CD4-positive, alpha-beta T cell treated with Interleukin-15 for 1 hour (primary cell): ENCODE results near the gene POLR2L.
A peak's percentile ranks its signal among the peaks of the same experiment; 100 is the strongest.

Source experiments
- DNase-seq: peaks from one replicate; pipeline ENCODE4 v3.0.0-alpha.2; 2020

The POLR2L gene

DNA sequence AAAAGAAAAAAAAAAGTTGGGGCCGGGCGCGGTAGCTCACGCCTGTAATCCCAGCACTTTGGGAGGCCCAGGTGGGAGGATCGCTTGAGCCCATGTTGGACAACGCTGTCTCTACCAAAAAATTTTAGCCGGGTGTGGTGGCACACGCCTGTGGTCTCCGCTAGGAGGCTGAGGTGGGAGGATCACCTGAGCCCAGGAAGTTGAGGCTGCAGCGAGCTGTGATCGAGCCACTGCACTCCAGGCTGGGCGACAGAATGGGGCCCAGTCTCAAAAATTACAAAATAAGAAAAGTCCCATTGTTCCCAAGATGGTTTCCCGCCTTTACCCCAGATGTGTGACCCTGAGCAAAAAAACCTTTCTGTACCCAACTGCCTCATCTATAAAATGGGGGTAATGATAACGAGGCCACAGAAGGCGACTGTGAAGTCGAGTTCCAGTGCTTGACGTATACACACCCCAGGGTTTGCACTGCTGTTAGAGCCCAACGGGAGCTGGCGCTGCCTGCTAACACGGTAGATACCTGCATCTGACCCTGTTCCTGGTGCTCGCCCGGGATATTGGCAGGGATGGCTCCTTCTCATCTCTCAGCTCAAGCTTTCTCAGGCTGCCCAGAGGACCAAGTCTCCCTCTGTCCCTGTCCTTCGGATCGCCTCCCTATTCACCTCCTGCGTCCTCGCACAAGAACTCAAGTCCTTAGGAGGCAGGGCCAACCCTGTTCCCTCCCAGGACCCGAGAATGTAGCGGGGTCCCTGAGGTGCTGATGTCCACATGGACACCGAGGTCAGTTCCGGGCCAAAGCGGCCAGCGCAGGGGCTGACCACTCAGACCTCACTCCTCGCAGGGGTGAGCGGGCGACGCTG lies 33.7 kb downstream of the POLR2L start:
- DNase-seq: no peak

DNA sequence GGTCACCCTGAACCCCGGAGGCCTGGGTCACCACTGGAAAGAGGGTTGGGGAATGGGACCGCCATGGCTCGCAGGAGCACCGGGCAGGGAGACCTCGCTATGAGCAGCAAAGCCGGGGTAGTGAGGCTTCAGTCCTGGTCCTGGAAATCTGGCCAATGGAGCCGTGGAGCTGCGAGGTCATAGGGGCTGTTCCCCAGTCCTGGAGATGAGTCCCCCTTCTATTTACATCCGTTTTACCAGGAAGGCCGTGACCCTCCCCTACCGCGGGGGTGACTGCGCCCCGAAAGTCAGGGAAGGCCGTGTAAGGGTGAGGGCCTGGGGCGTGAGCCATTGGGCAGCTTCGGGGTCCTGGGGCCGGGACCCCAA lies 37.7 kb downstream of the POLR2L start:
- DNase-seq: no peak

DNA sequence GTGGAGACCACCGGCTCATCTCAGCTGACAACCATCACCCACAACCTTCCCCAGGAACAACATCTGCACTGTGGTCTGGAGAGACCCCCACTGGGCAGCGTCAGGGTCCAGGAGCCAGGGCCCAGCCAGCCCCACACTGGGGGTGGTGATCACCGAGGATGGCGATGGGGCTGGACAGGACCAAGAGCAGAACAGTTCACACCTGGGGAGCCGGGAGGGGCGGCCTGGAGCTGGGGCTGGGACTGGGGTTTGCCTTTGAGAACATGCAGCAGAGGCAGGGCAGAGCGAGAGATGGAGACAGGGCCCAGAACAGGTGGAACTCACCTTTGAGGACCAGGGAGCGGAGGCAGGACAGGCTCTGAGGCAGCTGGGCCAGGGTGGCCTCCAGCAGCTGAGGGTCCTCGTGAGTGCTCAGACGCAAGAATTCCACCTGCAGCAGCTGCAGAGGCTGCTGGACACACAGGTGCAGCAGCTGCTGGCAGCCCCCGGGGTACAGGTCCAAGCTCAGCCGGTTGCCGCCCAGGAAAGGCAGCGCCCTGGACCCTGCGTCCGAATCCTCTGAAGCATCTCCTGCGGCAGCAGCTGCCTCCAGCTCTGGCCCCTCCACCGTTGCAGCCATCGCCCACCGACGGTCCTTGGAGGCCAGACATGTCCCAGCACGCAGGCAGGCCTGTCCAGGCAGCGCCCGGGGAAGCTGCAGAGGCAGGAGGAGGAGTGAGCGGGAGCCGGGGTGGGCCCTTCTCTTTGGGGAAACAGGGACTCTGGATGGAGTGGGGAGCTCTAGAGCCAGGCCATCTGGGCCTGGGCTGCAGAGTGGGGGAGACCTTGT lies 38.3 kb downstream of the POLR2L start:
- DNase-seq: no peak

DNA sequence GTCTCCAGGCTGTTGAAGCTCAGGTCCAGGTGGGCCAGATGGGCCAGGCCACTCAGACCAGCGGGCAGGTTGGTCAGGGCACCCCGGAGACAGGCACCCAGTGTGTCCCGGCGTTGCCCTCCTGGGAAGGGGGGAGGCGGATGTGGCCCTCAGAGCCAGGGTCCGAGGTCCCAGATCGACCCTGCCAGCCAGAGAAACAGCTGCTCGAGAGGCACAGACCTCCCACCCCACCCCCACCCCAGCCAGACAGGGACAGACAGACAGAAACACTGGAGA lies 38.9 kb downstream of the POLR2L start:
- no peak for DNase-seq

DNA sequence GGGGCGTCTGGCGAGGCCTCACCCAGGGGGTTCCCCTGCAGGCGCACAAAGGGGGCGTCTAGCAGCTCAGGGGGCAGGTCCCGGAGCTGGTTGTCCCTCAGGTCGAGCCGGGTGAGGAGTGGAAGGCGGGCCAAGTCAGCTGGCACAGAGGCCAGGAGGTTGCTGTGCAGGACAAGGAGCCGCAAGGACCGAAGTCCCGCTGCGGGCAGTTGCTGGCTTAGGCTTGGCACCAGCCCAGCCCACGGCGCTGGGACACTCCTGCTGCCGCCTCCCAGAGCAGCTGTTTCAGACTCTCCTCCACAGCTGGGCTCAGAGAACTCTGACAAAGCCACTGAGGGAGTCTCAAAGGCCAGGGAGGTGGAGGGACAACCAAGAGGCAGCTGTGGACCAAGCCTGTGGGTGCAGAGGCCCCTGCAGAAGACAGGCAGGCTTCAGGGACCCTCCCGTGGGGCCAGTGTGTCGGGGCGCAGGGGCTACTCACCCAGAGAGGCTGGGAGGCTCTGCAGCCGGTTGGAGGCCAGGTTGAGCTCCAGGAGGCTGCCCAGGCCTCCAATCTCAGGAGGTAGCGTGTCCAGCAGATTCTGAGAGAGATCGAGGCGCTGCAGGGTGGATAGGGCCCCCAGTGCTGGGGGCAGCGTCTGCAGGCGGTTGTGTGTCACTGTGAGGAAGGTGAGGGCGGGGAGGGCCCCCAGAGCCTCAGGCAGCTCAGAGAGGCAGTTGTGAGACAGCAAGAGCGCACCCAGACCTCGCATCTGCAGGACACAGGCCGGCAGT lies 39.4 kb downstream of the POLR2L start:
- DNase-seq: no peak

DNA sequence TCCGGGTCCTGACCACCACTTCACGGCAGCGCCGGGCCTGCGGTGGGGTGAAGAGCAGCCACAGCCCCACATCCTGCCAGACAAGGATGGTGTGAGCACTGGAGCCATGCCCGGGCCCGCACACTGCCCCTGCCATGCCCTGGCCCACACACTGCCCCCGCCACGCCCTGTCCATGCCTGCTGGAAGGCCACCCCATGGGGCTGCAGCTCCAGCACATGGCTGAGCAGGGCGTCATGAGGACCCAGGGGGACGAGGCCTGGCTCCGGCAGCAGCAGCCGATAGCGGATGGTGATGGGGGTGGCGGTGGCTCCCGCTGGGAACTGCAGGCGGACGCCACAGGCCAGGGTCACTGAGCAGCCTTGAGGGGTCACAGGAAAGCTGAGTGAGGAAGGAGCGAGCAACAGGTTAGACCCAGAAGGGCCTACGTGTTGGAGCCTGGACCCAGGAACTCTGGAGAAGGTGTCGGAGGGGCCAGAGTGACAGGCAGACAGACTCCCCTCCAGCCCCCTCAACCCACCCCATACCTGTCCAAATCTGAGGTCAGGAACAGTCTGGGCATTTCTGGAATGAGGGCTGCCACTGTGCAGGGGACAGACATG lies 40.2 kb downstream of the POLR2L start:
- DNase-seq: no peak

DNA sequence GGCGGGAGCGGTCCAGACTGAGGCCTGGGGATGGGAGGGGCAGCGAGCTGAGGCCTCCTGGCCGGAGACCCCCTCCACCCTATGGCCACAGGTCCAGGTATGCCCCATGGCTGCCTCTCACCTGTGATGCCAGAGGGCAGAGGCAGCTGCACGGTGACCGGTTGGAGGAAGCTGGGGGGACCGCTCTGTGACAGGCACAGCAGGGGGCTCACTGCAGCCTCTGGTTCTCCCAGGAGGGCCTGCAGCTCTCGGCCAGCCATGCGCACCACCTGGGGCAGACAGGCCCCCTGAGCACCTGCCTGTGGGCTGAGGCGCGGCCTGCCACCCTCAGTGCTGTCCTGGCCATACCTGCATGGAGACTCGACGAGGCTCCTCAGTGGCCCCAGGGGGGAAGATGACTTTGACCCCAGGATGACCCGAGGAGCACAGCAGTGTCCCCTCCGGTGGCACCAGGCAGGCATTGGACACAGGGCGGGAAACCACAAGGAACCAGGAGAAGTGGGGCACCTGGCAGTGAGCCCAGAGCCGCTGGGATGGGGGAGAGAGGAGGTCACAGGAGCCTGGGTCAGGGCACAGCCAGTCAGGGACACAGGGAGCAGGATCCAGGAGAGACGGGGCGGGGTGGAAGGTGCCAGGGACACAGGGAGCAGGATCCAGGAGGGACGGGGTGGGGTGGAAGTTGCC lies 41.1 kb downstream of the POLR2L start:
- DNase-seq: no peak

DNA sequence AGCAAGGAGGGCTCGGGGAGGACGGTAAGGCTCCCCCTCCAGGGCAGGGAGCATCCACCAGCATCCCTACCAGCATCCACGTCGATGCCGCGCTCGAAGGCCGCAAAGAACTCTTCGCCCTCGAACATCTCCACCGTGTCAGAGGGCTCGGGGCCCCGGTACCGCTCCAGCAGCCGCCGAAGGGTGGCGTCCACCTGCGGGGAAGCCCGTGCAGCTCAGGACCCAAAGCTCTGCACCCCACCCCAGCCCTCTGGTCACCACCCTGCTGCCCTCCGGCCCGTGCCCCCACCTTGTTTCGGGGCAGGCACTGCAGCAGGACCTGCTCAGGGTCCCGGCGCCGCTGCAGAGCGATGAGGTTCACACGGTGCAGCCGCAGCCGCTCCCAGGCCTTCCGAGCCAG lies 41.9 kb downstream of the POLR2L start:
- no peak for DNase-seq

DNA sequence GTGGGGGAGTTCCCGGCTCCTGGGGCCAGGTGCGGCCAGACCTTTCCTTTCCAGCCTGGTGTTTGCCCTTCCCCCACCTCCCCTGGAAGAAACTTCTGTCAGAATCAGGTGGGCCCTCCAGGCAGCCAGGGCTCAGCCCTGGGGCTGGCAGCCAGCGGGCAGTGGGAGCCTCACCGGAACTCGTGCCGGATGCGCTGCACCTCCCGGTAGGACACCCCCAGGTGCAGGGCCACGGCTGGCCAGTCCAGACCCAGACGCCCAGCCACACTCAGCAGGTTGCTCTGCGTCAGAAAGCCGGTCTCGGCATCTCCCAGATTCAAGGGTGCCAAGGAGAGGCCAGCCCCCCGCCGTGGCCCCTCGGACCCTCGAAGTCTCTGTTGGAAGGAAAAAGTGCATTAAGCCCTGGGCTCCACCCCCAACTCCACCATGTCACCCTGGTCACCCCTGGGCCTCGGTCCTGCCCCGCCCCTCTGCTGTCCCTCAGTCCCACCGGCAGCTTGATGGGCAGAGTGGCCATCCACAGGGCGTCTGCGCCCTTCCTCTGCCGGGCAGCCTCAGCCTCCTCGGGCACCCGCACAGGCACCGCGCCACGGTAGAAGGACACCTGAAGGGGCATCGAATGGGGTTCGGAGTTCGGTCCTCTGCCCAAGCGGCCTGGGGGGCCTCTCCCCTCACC lies 42.5 kb downstream of the POLR2L start:
- no peak for DNase-seq

DNA sequence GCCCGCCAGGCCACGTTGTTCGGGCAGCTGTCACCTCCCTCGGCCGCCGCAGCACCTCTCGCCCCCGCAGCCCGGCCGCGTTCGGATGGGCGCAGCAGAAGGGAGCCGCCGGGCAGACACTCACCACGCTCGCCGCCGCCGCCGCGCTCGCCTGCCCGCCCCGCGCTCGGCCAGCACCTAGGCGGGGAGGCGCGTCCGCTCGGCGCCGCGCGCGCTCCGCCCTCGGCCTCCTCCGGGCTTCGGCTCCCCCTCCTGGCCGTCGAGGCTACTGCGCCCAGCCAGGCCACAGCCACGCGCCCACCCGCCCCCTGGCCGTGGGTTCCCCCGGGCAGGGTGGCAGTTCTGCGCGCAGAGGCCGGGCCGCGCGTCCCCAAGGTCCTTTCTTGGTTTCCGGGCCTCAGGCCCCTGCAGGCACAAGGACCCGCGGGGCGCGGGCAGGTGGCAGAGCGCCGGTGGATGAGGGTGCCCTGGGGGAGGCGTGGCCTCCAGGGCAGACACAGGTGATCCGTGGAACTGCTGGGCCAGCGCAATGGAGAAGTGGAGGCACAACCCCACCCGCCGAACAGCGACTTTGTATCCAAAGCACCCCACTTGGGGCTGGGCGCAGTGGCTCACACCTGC lies 44.1 kb downstream of the POLR2L start, which contains the start of gene SLC25A22:
TSS of gene SLC25A22 (minus strand) at position 189 of the 621 bp plus-strand sequence. CDS start 3,275 bp downstream, outside the sequence.
- DNase-seq: peak; percentile 75

DNA sequence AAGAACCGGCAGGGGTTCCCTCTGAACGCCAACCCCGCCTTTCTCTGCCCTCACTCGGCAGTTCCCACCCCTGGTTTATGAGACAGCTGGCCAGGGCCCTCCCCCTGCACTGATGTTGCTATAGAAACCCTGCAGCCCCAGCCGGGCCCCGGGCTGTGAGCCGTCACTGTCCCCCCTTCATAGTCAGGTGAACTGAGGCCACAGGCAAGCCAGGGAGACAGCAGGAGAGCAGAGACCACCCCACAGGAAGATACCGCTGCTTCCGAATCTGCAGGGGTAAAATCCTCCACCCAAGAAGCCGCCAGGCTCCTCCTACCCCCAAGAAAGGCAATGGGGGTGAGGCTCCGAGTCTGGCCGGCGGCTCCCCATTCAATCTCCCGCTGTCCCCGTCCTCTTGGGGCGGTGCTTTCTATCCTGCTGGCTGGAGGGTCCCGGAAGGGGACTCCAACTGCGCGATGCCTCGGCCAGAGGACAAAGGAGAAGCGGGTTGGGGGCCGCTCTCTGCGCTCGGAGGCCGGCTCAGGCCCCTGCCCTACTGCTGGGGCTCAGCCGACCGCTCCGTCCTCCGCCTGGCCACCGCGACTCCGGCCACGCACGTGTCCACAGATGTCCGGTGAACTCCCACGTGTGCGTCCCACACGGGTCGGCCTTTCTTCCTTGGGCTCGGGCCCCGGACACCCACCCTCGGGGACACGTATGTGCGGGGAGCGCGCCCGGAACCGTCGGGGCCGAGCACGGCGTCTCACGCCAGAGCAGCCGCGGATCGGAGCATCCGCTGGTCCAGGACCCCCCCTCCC lies 44.8 kb downstream of the POLR2L start:
- DNase-seq: peak; percentile 87

DNA sequence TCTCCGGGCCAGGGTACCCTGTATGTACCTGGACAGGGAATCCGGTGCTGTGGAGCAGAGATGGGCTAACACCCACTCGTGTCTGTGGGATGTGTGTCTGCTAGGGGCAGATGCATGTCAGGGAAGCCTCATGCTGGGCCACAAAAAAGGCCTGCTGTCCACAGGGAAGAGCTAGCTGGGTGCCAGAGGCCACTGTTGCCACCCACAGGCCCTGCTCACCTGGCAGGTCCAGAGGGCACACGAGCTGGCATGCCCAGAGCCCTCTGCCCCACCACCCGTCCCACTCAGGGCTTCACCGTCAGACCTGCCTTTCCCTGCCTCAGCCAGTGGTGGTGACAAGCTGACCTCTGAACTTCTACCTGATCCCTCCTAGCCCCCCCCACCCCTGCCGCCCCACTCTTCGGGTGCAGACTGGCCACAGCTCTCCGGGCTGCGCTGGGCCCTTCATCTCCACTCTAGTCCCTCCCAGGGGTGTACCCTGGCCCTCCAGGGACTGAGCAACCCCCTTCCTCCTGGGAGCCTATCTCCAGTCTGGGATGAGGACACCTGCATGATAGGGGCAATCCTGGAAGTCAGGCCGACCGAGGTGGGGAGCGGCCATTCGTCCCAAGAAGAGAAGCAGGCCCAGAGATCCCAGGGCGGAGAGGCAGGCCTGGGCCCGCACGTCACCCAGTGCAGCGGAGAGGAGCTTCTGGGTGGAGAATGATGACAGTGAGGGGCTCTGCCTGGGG lies 45.6 kb downstream of the POLR2L start:
- no peak for DNase-seq

DNA sequence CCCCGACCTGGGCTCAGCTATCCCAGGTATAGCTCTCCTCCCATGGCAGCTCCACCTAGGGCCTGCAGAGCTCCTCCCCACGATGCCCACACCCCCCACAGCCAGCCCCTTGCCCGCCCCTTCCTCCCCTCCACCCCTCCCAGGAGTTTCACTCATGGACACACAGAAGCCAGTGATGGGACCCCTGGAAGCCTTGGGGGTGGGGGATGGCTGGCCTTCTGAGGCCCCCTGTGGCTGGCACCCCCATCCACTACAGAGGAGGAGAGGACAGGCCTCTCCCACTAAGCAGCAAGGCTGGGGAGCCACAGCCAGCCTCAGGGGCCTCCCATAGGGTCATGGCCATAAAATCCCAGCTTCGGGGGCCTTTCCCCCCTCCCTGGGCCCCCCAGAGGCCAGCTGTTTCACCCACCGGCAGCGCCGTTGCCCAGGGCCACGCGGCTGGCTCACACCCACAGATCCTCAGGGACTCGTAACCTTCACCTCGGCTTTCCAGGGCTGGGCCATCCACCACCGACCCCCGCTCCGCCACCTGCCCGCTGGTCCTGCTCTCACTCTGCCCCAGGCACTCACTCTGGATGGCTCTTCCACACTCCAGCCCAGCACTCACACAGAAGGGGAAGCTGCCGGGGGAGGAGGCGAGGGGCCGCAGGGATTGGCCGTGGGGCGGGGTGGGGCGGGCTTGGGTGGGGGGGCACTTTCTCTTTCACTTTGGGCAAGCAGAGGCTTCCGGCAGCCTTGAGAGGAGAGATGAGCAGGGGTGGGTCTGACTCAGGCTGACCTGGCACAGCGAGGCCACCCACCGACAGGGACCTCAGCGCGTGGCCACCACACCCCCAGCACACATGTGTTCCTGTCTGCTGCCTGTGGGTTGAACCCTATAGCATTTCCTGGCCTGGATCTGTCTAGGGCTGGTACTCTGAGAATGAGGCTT lies 46.4 kb downstream of the POLR2L start:
- peak; percentile 82 for DNase-seq

DNA sequence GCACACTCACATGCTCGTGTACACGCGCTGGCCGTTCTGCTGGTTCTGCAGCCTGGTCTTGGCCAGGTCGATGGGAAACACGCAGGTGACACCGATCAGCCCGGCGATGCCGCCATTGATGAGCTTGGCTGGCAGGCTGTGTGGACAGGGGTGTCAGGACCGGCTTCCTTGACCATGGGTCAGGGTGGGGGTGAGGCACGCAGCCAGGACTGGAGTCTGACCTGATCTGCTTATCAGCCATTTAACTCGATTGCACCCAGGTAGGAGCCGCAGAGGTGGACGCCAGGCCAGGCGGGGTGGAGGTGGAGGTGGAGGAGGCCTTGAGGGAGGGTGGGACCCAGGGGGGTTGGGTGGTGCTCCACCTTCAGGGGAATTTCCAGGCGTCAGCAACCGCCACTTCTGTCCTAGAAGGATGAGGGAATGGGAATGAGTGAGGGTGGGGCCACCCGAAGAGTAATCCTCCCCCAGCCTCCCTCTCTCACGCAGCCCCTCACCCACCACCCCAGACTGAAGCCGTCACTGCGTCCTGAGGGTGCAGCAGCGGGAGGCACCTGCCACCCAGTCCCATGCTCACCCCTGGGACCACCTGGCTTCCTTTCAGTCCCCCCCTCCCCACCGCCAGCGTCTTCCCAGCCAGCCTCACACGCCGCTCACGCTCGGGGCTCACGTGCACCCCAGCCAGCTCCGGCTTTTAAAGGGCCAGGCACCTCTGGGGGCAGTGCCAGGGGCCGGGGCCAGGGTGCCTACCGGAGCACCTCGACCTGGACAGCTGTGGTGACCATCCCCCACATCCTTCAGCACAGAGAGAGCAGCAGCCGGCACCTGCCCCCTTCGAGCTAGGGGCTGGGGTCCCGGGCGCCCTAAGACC lies 47.3 kb downstream of the POLR2L start:
- DNase-seq: no peak

DNA sequence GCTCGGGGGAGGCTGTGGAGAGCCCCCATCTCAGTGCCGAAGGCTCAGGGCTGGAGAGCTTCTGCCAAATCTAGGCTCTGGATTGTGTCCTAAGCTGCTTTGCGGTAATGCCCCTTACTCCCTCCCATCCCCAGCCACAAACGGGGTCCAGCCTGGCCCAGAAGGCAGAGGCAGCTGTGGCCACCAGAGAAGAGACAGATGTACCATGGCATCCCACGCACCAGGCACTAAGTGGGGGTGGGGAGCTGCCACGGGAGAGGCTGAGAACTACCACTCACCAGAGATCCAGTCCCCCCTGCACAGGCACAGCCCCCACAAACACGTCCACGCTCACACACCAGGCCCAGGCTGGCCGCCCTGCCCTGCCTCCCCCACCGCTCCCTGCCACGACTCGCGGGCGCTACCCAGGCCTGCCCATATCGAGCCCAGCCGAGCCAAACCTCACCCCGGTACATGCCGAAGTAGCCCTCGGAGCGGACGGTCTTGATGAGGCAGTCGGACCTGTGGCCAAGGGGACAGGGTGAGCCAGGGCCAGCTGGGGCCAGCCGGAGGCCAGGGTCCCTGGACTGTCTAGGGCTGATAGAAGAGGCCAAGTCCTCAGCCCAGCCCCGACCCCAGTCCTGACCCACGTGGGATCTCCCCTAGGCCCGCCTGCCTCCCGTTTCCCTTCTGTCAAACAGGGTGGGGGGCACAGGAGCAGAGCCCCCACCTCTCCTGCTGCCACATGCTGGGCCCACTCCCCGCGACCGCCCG lies 48.1 kb downstream of the POLR2L start:
- DNase-seq: no peak

DNA sequence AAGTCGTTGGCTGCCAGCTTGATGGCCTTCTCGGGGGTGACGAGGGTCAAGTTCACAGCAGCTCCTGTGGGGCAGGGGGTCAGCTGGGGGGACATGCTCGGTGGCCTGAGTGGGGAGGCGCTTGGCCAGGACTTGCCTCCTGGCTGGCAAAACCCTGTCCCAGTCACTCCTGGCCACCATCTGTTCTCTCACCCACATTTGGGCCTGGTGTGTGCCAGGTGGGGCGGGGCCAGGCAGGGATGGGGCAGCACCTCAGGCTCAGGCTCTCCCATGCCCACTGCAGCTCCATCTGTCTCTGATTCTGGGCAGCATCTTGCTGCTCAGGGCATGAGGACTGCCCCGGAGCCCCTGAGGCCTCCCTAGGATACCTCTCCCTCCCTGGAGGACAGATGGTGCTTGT lies 48.8 kb downstream of the POLR2L start:
- no peak for DNase-seq

DNA sequence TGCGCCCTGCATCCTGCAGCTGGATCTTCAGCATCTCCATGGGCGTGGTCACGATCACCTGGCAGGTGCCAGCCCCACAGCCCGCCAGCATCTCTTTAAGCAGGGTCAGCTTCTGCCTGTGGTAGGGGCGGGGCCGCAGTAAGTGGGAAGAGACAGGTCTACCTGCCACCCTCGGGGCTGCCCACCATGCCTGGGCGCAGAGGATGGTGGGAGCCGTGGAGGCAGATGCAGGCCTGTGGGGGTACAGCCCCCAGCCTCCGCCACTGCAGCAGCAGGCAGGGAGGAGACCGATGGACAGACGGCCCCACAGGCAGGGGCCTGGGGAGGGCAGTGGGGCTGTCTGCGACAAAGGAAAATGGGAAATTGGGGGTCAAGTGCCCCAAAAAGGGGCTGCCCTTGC lies 49.5 kb downstream of the POLR2L start:
- DNase-seq: no peak
